ENCODE measurements around the gene CDYL.

CDYL gene

GRCh38 chr6:4912559-4912958 is 136.4 kb downstream of the CDYL start:
- H3K4me3 ChIP-seq (replicated peaks; ENCODE audit: low read depth, low read length): no peak overlapping the region
- TF ChIP-seq CTCF (IDR thresholded peaks at IDR 0.05; ENCODE audit: low read depth, low read length, missing control alignments): no peak
- DNase-seq (ENCODE audit: extremely low read depth, low read depth): no peak

DNA sequence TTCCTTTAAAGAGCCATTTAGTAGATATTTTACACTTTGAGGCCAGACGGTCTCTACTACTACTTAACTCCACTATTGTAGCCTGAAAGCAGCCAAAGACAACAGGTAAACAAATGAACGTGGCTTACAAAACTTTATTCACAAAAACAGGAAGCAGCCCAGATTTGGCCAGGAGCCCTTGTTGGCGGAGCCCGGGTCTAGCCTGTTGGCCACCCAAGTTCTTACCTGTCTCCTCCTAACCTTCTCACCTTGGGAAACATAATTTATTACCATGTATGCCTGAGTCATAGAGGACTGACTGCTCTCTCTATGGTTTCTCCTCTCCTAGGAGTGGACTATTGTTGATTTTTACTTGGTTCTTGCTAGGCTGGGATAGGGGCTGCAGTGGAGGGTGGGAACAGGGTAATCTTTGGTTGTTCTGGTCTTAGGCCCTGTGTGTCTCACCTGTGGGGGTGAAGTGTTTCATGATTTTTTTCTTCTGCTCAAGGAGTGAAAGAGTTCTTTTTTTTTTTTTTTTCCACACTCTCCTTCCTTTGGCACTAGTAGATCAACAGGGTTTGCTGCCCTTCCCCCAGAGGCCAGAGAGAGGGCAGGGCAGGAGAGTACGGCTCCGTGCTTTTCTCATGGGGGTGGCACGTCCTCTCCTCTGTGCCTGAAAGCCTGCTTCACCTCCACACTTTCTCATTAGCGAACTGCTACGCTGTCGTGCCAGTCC is 137.7 kb downstream of the CDYL start:
- DNase-seq (ENCODE audit: extremely low read depth, low read depth): no peak
- no peak overlapping the region for H3K4me3 ChIP-seq (replicated peaks; ENCODE audit: low read depth, low read length)
- TF ChIP-seq CTCF (IDR thresholded peaks at IDR 0.05; ENCODE audit: low read depth, low read length, missing control alignments): no peak

- TF ChIP-seq CTCF (IDR thresholded peaks at IDR 0.05; ENCODE audit: low read depth, low read length, missing control alignments): no peak
- no peak for DNase-seq (ENCODE audit: extremely low read depth, low read depth)
- no peak overlapping the region for H3K4me3 ChIP-seq (replicated peaks; ENCODE audit: low read depth, low read length)
Measured at GRCh38 chr6:4914420-4915159, 138.4 kb downstream of the CDYL start.

- TF ChIP-seq CTCF (IDR thresholded peaks at IDR 0.05; ENCODE audit: low read depth, low read length, missing control alignments): no peak
- H3K4me3 ChIP-seq (replicated peaks; ENCODE audit: low read depth, low read length): no peak overlapping the region
- no peak for DNase-seq (ENCODE audit: extremely low read depth, low read depth)
Measured at GRCh38 chr6:4916954-4917561, 140.9 kb downstream of the CDYL start.

DNA sequence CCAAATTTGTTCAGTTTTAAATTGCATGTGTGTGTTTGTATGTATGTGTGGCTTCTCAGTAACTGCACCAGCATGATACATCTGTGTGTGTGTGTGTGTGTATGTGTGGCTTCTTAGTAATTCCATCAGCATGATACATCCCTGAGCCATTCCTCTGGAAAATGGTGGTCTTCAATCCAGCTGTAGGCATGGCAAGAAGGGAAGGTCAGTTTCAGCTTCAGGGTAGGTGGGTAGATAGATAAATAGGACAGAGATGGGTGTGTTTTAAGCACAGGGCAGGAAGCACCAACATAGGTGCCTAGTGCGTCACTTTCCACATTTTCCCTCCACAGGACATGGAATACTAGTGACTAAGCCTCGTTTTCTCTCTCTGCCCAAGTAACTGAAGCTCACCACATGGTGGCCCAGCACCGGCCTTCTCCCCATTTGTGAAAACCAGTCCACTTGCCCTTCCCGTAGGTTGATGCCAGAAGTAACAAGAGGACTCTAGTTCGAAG is 144.8 kb downstream of the CDYL start:
- DNase-seq (ENCODE audit: extremely low read depth, low read depth): no peak
- H3K4me3 ChIP-seq (replicated peaks; ENCODE audit: low read depth, low read length): no peak overlapping the region
- no peak for TF ChIP-seq CTCF (IDR thresholded peaks at IDR 0.05; ENCODE audit: low read depth, low read length, missing control alignments)

DNA sequence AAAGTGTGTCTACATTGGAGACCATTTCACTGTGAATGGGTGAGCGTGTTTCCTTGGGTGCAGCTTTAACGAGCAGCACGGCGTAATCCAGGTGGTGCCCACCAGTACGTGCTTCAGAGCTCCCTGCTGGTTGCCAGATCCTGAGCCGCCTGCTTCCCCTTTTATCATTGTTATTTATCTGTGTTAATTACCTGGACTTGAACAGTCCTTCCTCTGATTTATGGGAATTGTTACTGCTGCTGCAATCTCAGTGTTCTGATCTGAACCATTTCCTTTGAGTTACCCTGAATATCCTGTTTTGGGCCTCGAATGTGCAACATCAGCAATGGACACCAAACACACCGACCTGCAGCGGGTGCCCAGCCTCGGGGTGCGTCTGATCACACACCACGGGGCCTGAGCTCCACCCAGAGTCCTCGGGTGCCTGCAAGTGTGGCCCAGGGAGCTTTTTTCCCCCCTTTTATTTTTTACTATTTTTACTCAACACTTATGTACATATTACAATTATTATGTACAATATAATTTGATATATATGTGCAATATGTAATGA is 146.4 kb downstream of the CDYL start:
- no peak for DNase-seq (ENCODE audit: extremely low read depth, low read depth)
- no peak for TF ChIP-seq CTCF (IDR thresholded peaks at IDR 0.05; ENCODE audit: low read depth, low read length, missing control alignments)
- H3K4me3 ChIP-seq (replicated peaks; ENCODE audit: low read depth, low read length): no peak overlapping the region
